LNCaP clone FGC (cell line): Measurements from ENCODE around the gene MYL12B.

Experiments used
- DNase-seq: peaks from one replicate; pipeline ENCODE4 v3.0.0-alpha.2; 2011; ENCODE audit warnings: low read depth
- H3K4me3 ChIP-seq: 2 replicates; pipeline ENCODE4 v1.5.1; 2011; ENCODE audit warnings: mild to moderate bottlenecking, low read depth, low read length, control low read depth
- CTCF ChIP-seq: IDR thresholded peaks from 2 replicates; pipeline ENCODE4 v1.5.1; 2012; ENCODE audit warnings: mild to moderate bottlenecking; ENCODE audit not compliant: control insufficient read depth, insufficient read depth; ENCODE audit errors: extremely low read depth

MYL12B gene

GRCh38 chr18:3225588-3225987 lies 36.3 kb upstream of the MYL12B start:
- DNase-seq: no peak
- H3K4me3 ChIP-seq: no peak overlapping the region
- no peak for TF ChIP-seq CTCF

GRCh38 chr18:3226048-3226447 lies 35.9 kb upstream of the MYL12B start:
- DNase-seq: no peak
- TF ChIP-seq CTCF: no peak
- H3K4me3 ChIP-seq: no peak overlapping the region

- DNase-seq: no peak
- no peak for TF ChIP-seq CTCF
- no peak overlapping the region for H3K4me3 ChIP-seq
Measured at GRCh38 chr18:3230401-3231334, 31.3 kb upstream of the MYL12B start.

- H3K4me3 ChIP-seq: no peak overlapping the region
- no peak for DNase-seq
- no peak for TF ChIP-seq CTCF
Measured at GRCh38 chr18:3233004-3233403, 28.9 kb upstream of the MYL12B start.

- no peak overlapping the region for H3K4me3 ChIP-seq
- no peak for DNase-seq
- no peak for TF ChIP-seq CTCF
Measured at GRCh38 chr18:3233433-3234168, 28.3 kb upstream of the MYL12B start.

GRCh38 chr18:3234457-3234856 lies 27.5 kb upstream of the MYL12B start:
- H3K4me3 ChIP-seq: no peak overlapping the region
- no peak for TF ChIP-seq CTCF
- DNase-seq: no peak
